HEK293T (cell line): ENCODE data around the gene ZNF497.

Source experiments
- ARNT ChIP-seq: fragments of 450-650 bp; IDR thresholded peaks from 2 replicates; pipeline ENCODE4 v1.6.1; 2017; ENCODE audit warnings: mild to moderate bottlenecking
- BHLHE40 ChIP-seq: fragments of 450-650 bp; IDR thresholded peaks from 2 replicates; pipeline ENCODE4 v1.6.1; 2016; ENCODE audit warnings: mild to moderate bottlenecking, moderate library complexity, borderline replicate concordance
- CTBP1 ChIP-seq: fragments of 450-650 bp; IDR thresholded peaks from 2 replicates; pipeline ENCODE4 v1.6.1; 2016; ENCODE audit warnings: borderline replicate concordance
- ELF4 ChIP-seq: fragments of 450-650 bp; IDR thresholded peaks from 2 replicates; pipeline ENCODE4 v1.6.1; 2017; ENCODE audit warnings: antibody characterized with exemption
- FOXA1 ChIP-seq: fragments of 450-650 bp; IDR thresholded peaks from 2 replicates; pipeline ENCODE4 v1.6.1; 2016; ENCODE audit warnings: mild to moderate bottlenecking
- FOXK2 ChIP-seq: fragments of 450-650 bp; IDR thresholded peaks from 2 replicates; pipeline ENCODE4 v1.6.1; 2016; ENCODE audit warnings: mild to moderate bottlenecking
- L3MBTL2 ChIP-seq: fragments of 450-650 bp; conservative IDR thresholded peaks from 2 replicates; pipeline ENCODE4 v1.6.1; 2016; ENCODE audit warnings: mild to moderate bottlenecking
- NFRKB ChIP-seq: fragments of 450-650 bp; IDR thresholded peaks from 2 replicates; pipeline ENCODE4 v1.6.1; 2016; ENCODE audit warnings: mild to moderate bottlenecking, moderate library complexity
- SP1 ChIP-seq: fragments of 450-650 bp; IDR thresholded peaks from 2 replicates; pipeline ENCODE4 v1.6.1; 2017
- TARDBP ChIP-seq: fragments of 450-650 bp; IDR thresholded peaks from 2 replicates; pipeline ENCODE4 v1.6.1; 2016
- ZNF384 ChIP-seq: fragments of 450-650 bp; IDR thresholded peaks from 2 replicates; pipeline ENCODE4 v1.6.1; 2016
- TF ChIP-seq, protein P1 (sequence below): fragments of 450-650 bp; IDR thresholded peaks from 2 replicates; pipeline ENCODE4 v1.6.1; 2016

GRCh38 chr19:58305932-58306323 is 56.6 kb downstream of the ZNF497 start:
- no peak for TF ChIP-seq FOXK2
- no peak for TF ChIP-seq CTBP1
- TF ChIP-seq NFRKB: no peak
- TF ChIP-seq SP1: no peak
- TF ChIP-seq ARNT: no peak
- TF ChIP-seq ELF4: no peak
- no peak for TF ChIP-seq FOXA1
- TF ChIP-seq, protein P1, sequence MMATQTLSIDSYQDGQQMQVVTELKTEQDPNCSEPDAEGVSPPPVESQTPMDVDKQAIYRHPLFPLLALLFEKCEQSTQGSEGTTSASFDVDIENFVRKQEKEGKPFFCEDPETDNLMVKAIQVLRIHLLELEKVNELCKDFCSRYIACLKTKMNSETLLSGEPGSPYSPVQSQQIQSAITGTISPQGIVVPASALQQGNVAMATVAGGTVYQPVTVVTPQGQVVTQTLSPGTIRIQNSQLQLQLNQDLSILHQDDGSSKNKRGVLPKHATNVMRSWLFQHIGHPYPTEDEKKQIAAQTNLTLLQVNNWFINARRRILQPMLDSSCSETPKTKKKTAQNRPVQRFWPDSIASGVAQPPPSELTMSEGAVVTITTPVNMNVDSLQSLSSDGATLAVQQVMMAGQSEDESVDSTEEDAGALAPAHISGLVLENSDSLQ: no peak
- no peak for TF ChIP-seq TARDBP
- no peak for TF ChIP-seq BHLHE40
- TF ChIP-seq ZNF384: no peak
- TF ChIP-seq L3MBTL2: no peak
